Natural killer cell (primary cell): ENCODE results near the gene PARD3B. TPM values are rescaled to one million over a fixed set of nuclear protein-coding genes. Genes with fewer than 3 reads are reported as not detected.

ENCODE experiments used
- ATAC-seq, 3 donors: fragments of 150-1000 bp in 2 of 3; fragments of 200-7000 bp in 1 of 3; cut with Tn5 transposase; 1 replicate in 1 of 3; 2 replicates in 2 of 3; pipeline ENCODE4 v1.10.0; 2021; ENCODE audit warnings: mild to moderate bottlenecking in 2 of 3, moderate library complexity in 2 of 3
- DNase-seq, 2 donors: peaks; one replicate each; pipeline versions ENCODE4 v3.0.0 to v3.0.0-alpha.2; 2013 to 2021; ENCODE audit warnings: mixed read lengths in 1 of 2
- H3K27ac ChIP-seq: one replicate; pipeline ENCODE4 v1.5.1; 2013; ENCODE audit warnings: mild to moderate bottlenecking, low read length
- H3K27me3 ChIP-seq: one replicate; pipeline ENCODE4 v1.6.1; 2013; ENCODE audit warnings: low read length; ENCODE audit not compliant: control insufficient read depth, insufficient read depth
- H3K36me3 ChIP-seq: one replicate; pipeline ENCODE4 v1.6.1; 2013; ENCODE audit warnings: low read length; ENCODE audit not compliant: control insufficient read depth, insufficient read depth
- H3K4me1 ChIP-seq: one replicate; pipeline ENCODE4 v1.6.1; 2013; ENCODE audit warnings: low read length; ENCODE audit not compliant: control insufficient read depth, insufficient read depth
- H3K4me3 ChIP-seq: one replicate; pipeline ENCODE4 v1.5.1; 2013; ENCODE audit warnings: low read length
- H3K9me3 ChIP-seq: one replicate; pipeline ENCODE4 v1.6.1; 2013; ENCODE audit warnings: low read length; ENCODE audit not compliant: control insufficient read depth, insufficient read depth
- H3K27ac Mint-ChIP-seq, 2 donors: one replicate each; pipeline ENCODE4 v1.8.0; 2022; ENCODE audit warnings: mild to moderate bottlenecking in 2 of 2, mixed read lengths in 2 of 2, moderate library complexity in 1 of 2
- H3K27me3 Mint-ChIP-seq, 2 donors: one replicate each; pipeline ENCODE4 v1.8.0; 2022; ENCODE audit warnings: low read depth in 2 of 2, mixed read lengths in 2 of 2
- H3K36me3 Mint-ChIP-seq: one replicate; pipeline ENCODE4 v1.8.0; 2022; ENCODE audit warnings: mixed read lengths
- H3K4me1 Mint-ChIP-seq, 2 donors: one replicate each; pipeline ENCODE4 v1.8.0; 2022; ENCODE audit warnings: mixed read lengths in 2 of 2
- H3K4me3 Mint-ChIP-seq: one replicate; pipeline ENCODE4 v1.8.0; 2022; ENCODE audit warnings: mild to moderate bottlenecking, moderate library complexity, mixed read lengths
- H3K9me3 Mint-ChIP-seq, 2 donors: one replicate each; pipeline ENCODE4 v1.8.0; 2022; ENCODE audit warnings: mixed read lengths in 2 of 2
- WGBS: methylation state at CpG from one replicate; pipeline ENCODE4 v1.1.7; 2013; ENCODE audit warnings: missing lambda C conversion rate; ENCODE audit not compliant: insufficient coverage; 5-methylcytosine and 5-hydroxymethylcytosine counted together
- intact Hi-C: fragments of 100-400 bp; cut with micrococcal nuclease; formaldehyde crosslinking; loops from one replicate; pipeline ENCODE4 v1.14.2; 2022
- total RNA-seq, 4 donors: library from RNA; stranded (reverse); fragments of 120-200 nt in 1 of 4; gene quantifications; one replicate each; pipeline versions ENCODE4 v1.2.3 to v1.2.4, GENCODE V29; 2013 to 2022
- TF ChIP-seq, protein P1 (sequence below): fragments of 200-600 bp; IDR thresholded peaks from one replicate; pipeline ENCODE4 v1.8.0; 2022; ENCODE audit warnings: antibody characterized with exemption

PARD3B gene
- total RNA-seq, 3 donors from 2014 or later (not counting 1 experiment from before 2014, with no cell fraction given) = 0.13 to 0.45 TPM; not detected in 1

DNA sequence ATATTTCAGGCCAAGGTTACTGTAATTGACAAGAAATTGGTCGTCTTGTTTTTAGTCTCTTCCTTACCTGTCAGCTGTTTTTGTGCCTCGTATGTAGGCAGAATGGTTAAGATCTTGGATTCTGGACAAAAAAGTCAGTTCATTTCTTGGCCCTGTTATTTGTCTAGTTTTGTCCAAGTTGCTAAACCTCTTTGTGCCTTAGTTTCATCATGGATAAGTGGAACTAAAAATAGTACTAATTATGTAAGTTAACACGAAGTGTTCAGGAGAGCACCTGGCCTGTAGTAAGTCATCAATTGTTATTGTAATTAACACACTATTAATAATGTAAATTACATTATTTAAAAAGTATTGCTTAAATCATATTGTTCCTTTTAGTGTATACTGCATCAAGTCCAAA is 148.0 kb downstream of the PARD3B start:
- Histone ChIP-seq H3K27me3 (no peaks in the 10 kb centered on the region), H3K9me3 (no peaks in the 10 kb centered on the region), H3K27ac (no peak overlapping the region), H3K36me3 (no peaks in the 10 kb centered on the region), H3K4me3 (no peak overlapping the region), H3K4me1 (no peaks in the 10 kb centered on the region)
- TF ChIP-seq, protein P1, sequence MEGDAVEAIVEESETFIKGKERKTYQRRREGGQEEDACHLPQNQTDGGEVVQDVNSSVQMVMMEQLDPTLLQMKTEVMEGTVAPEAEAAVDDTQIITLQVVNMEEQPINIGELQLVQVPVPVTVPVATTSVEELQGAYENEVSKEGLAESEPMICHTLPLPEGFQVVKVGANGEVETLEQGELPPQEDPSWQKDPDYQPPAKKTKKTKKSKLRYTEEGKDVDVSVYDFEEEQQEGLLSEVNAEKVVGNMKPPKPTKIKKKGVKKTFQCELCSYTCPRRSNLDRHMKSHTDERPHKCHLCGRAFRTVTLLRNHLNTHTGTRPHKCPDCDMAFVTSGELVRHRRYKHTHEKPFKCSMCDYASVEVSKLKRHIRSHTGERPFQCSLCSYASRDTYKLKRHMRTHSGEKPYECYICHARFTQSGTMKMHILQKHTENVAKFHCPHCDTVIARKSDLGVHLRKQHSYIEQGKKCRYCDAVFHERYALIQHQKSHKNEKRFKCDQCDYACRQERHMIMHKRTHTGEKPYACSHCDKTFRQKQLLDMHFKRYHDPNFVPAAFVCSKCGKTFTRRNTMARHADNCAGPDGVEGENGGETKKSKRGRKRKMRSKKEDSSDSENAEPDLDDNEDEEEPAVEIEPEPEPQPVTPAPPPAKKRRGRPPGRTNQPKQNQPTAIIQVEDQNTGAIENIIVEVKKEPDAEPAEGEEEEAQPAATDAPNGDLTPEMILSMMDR = no peak
- Mint-ChIP-seq H3K27ac (no peak overlapping the region), H3K27me3 (no peaks in the 10 kb centered on the region), H3K36me3 (no peaks in the 10 kb centered on the region), H3K9me3 (no peaks in the 10 kb centered on the region), H3K4me3 (no peak overlapping the region), H3K4me1 (no peaks in the 10 kb centered on the region)
- DNase-seq = no peak
- 77% methylated on average over 2 of the region's 3 CpGs for WGBS
- intact Hi-C loops = no loop called here
- no peak for ATAC-seq

DNA sequence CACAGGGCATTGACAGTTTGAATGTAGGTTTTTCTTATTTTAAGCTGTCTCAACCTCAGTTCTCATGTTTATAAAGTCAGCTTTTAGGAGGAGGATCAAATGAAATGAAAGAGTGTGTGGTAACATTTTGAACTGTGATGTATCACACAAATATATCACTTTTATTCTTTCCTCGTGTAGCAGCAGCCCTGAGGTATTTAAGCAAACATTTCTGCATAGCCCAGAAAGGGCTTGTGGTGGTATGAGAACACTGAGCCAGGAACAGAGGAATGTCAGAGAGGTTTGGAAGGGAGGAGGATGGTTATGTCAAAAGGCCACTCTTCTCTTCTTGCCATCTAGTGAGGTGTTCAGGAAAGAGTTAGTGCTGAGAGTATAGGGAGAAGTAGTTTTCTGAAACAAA is 150.2 kb downstream of the PARD3B start:
- Mint-ChIP-seq H3K27ac (no peak overlapping the region), H3K4me3 (no peak overlapping the region), H3K9me3 (no peaks in the 10 kb centered on the region), H3K36me3 (no peaks in the 10 kb centered on the region), H3K27me3 (no peaks in the 10 kb centered on the region), H3K4me1 (no peaks in the 10 kb centered on the region)
- TF ChIP-seq, protein P1 = no peak
- intact Hi-C loops = no loop called here
- Histone ChIP-seq H3K4me1 (no peaks in the 10 kb centered on the region), H3K36me3 (no peaks in the 10 kb centered on the region), H3K27me3 (no peaks in the 10 kb centered on the region), H3K9me3 (no peaks in the 10 kb centered on the region), H3K4me3 (no peak overlapping the region), H3K27ac (no peak overlapping the region)
- 60% methylated on average over 1 of the region's 1 CpG for WGBS
- ATAC-seq = no peak
- no peak for DNase-seq

DNA sequence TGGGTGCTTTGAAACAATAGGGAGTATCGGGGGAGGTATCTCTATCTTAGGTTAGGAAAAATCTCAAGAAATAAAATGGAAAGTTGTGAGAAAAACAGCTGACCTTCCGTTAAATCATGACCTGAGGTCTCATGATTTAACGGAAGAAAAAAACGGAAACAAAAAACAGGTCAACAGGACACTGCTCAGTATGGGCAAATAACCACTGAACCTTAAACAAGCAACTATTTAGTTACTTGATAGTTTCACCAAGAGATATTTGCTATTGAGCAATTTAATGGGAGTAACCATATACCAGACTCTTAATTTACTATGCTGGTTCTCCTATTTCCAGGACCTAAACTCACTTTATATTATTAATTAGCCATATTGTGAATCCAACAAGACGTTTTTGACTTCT is 150.8 kb downstream of the PARD3B start:
- no peaks in the 10 kb centered on the region for H3K4me1 ChIP-seq
- no peak for ATAC-seq
- no peaks in the 10 kb centered on the region for H3K36me3 ChIP-seq
- DNase-seq = no peak
- no peak overlapping the region for H3K27ac ChIP-seq
- H3K4me3 ChIP-seq = no peak overlapping the region
- Mint-ChIP-seq H3K27ac (no peak overlapping the region), H3K36me3 (no peaks in the 10 kb centered on the region), H3K27me3 (no peaks in the 10 kb centered on the region), H3K9me3 (no peaks in the 10 kb centered on the region), H3K4me1 (no peaks in the 10 kb centered on the region), H3K4me3 (no peak overlapping the region)
- TF ChIP-seq, protein P1 = no peak
- intact Hi-C loops = no loop called here
- no peaks in the 10 kb centered on the region for H3K27me3 ChIP-seq
- 97% methylated on average over 4 of the region's 5 CpGs for WGBS
- H3K9me3 ChIP-seq = no peaks in the 10 kb centered on the region

DNA sequence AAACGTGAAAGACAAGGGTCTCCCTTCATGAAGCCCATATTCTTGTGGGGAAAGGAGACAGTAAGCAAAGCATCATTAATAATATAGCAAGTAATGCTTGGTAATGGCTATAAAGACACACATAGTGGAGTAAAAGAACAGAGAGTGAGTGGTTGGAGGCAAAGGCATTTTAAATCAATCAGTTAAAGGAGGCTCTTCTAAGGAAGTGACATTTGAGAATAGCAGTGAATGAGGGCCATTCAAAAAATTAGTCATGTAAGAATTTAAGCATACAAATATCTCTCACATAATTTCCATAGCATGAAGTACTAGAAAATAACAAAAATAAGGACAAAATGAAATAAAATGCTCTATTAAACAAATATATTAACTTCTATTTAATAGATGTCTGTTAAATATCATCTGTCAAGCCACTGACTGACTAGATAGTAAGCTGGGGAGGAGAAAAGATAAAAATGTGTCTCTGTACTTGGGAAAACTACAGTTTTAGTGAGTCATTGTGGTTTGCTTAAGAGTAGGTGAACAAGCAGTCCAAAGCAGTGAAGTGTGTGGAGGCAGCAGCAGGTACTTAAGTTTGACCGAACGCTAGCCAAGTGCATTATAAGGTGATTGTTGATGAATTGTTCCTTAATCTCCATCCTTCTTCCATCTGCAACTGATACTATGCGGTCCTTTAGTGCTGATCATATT is 160.1 kb downstream of the PARD3B start:
- TF ChIP-seq, protein P1 = no peak
- no peaks in the 10 kb centered on the region for H3K27me3 Mint-ChIP-seq
- WGBS = 86% methylated on average over 2 of the region's 4 CpGs
- H3K9me3 Mint-ChIP-seq = no peaks in the 10 kb centered on the region
- DNase-seq (no peak), ATAC-seq (no peak)
- no peak overlapping the region for H3K4me3 ChIP-seq
- H3K27ac Mint-ChIP-seq = no peak overlapping the region
- intact Hi-C loops = no loop called here
- no peaks in the 10 kb centered on the region for H3K36me3 ChIP-seq
- H3K36me3 Mint-ChIP-seq = no peaks in the 10 kb centered on the region
- no peaks in the 10 kb centered on the region for H3K4me1 Mint-ChIP-seq
- H3K4me1 ChIP-seq = no peaks in the 10 kb centered on the region
- no peak overlapping the region for H3K4me3 Mint-ChIP-seq
- H3K27ac ChIP-seq = no peak overlapping the region
- no peaks in the 10 kb centered on the region for H3K9me3 ChIP-seq
- no peaks in the 10 kb centered on the region for H3K27me3 ChIP-seq
